Ishikawa (cell line): ENCODE measurements around the gene HMGN2.

Experiments used
- CEBPB ChIP-seq: IDR thresholded peaks from 2 replicates; pipeline ENCODE4 v1.6.1; 2012
- EGR1 ChIP-seq: IDR thresholded peaks from 2 replicates; pipeline ENCODE4 v1.6.1; 2012
- EP300 ChIP-seq: IDR thresholded peaks from 2 replicates; pipeline ENCODE4 v1.6.1; 2012; ENCODE audit warnings: borderline replicate concordance
- FOXM1 ChIP-seq: IDR thresholded peaks from 2 replicates; pipeline ENCODE4 v1.6.1; 2012; ENCODE audit warnings: low read depth, borderline replicate concordance
- MAX ChIP-seq: IDR thresholded peaks from 2 replicates; pipeline ENCODE4 v1.6.1; 2012
- NFIC ChIP-seq: IDR thresholded peaks from 2 replicates; pipeline ENCODE4 v1.6.1; 2012
- RAD21 ChIP-seq: IDR thresholded peaks from 2 replicates; pipeline ENCODE4 v1.6.1; 2012; ENCODE audit warnings: low read depth
- REST ChIP-seq: IDR thresholded peaks from 2 replicates; pipeline ENCODE4 v1.6.1; 2012; ENCODE audit warnings: low read depth, mild to moderate bottlenecking
- TAF1 ChIP-seq: IDR thresholded peaks from 2 replicates; pipeline ENCODE4 v1.6.1; 2012; ENCODE audit warnings: low read depth, mild to moderate bottlenecking
- TCF12 ChIP-seq: IDR thresholded peaks from 2 replicates; pipeline ENCODE4 v1.6.1; 2012; ENCODE audit warnings: low read depth
- TEAD4 ChIP-seq: IDR thresholded peaks from 2 replicates; pipeline ENCODE4 v1.6.1; 2012
- USF1 ChIP-seq: IDR thresholded peaks from 2 replicates; pipeline ENCODE4 v1.6.1; 2012
- YY1 ChIP-seq: IDR thresholded peaks from 2 replicates; pipeline ENCODE4 v1.6.1; 2012; ENCODE audit warnings: low read depth

- TF ChIP-seq YY1 (no peak), REST (no peak), EP300 (no peak), TAF1 (no peak), CEBPB (no peak), USF1 (no peak), EGR1 (no peak), FOXM1 (no peak), MAX (no peak), NFIC (no peak), RAD21 (no peak), TCF12 (no peak), TEAD4 (no peak)
These were observed 17.9 kb downstream of the HMGN2 start for GRCh38 chr1:26490155-26490554.
